Osteoblast (primary cell): ENCODE measurements around the gene VAV3. TPM values are rescaled to one million over a fixed set of nuclear protein-coding genes. Genes with fewer than 3 reads are reported as not detected.

Source experiments
- DNase-seq: peaks from one replicate; pipeline ENCODE4 v3.0.0; 2011; ENCODE audit warnings: low spot score, mixed read lengths; ENCODE audit not compliant: insufficient read length; ENCODE audit errors: missing footprints
- H2AFZ ChIP-seq: 2 replicates; pipeline ENCODE4 v1.6.0; 2011; ENCODE audit warnings: mild to moderate bottlenecking, low read length
- H3K27ac ChIP-seq: 2 replicates; pipeline ENCODE4 v1.5.1; 2011; ENCODE audit warnings: mild to moderate bottlenecking, low read depth, low read length, moderate library complexity
- H3K27me3 ChIP-seq: 2 replicates; pipeline ENCODE4 v1.6.0; 2012; ENCODE audit warnings: mild to moderate bottlenecking, control low read depth, inconsistent platforms, low read length, moderate library complexity; ENCODE audit not compliant: insufficient read depth
- H3K36me3 ChIP-seq: 2 replicates; pipeline ENCODE4 v1.5.1; 2011; ENCODE audit warnings: mild to moderate bottlenecking, low read length, control low read depth, moderate library complexity; ENCODE audit not compliant: insufficient read depth
- H3K4me1 ChIP-seq: 2 replicates; pipeline ENCODE4 v1.5.1; 2011; ENCODE audit warnings: mild to moderate bottlenecking, low read length, control low read depth, moderate library complexity; ENCODE audit not compliant: insufficient read depth
- H3K4me2 ChIP-seq: 2 replicates; pipeline ENCODE4 v1.6.0; 2011; ENCODE audit warnings: mild to moderate bottlenecking, low read length; ENCODE audit not compliant: insufficient read depth
- H3K4me3 ChIP-seq: fragments of 200-600 bp; sonication (generic); 3 replicates; pipeline ENCODE4 v1.5.1; 2012; ENCODE audit warnings: mild to moderate bottlenecking, low read length, inconsistent platforms; ENCODE audit not compliant: insufficient read depth
- H3K79me2 ChIP-seq: 2 replicates; pipeline ENCODE4 v1.6.0; 2012; ENCODE audit warnings: mild to moderate bottlenecking, low read length, control low read depth, inconsistent platforms; ENCODE audit not compliant: insufficient read depth
- H3K9me3 ChIP-seq: 2 replicates; pipeline ENCODE4 v1.5.1; 2011; ENCODE audit warnings: low read depth, low read length, control low read depth
- H4K20me1 ChIP-seq: 2 replicates; pipeline ENCODE4 v1.6.0; 2012; ENCODE audit warnings: mild to moderate bottlenecking, low read length, control low read depth; ENCODE audit not compliant: insufficient read depth
- CTCF ChIP-seq: IDR thresholded peaks from 2 replicates; pipeline ENCODE4 v1.5.1; 2011; ENCODE audit warnings: mild to moderate bottlenecking, low read depth, low read length, moderate library complexity; ENCODE audit errors: extremely low read depth
- total RNA-seq: library from RNA; depleted of rRNA; stranded (reverse); fragments of >200 nt; gene quantifications from 2 replicates; pipeline ENCODE4 v1.2.3, GENCODE V29; 2012

VAV3 gene
- total RNA-seq, 1 donor, result 0.72 TPM

GRCh38 chr1:107690491-107690890 is 274.5 kb downstream of the VAV3 start:
- Histone ChIP-seq H3K4me2 (no peak overlapping the region), H3K27ac (no peak overlapping the region), H4K20me1 (no peaks in the 10 kb centered on the region), H3K36me3 (no peaks in the 10 kb centered on the region), H3K4me3 (no peak overlapping the region), H3K27me3 (no peaks in the 10 kb centered on the region), H3K9me3 (no peaks in the 10 kb centered on the region), H3K4me1 (no peaks in the 10 kb centered on the region), H3K79me2 (no peaks in the 10 kb centered on the region), H2AFZ (no peak overlapping the region)
- no peak for TF ChIP-seq CTCF
- no peak for DNase-seq

- no peak for TF ChIP-seq CTCF
- Histone ChIP-seq H3K4me2 (no peak overlapping the region), H3K36me3 (no peaks in the 10 kb centered on the region), H3K4me1 (no peaks in the 10 kb centered on the region), H3K4me3 (no peak overlapping the region), H2AFZ (no peak overlapping the region), H3K79me2 (no peaks in the 10 kb centered on the region), H3K9me3 (no peaks in the 10 kb centered on the region), H3K27me3 (no peaks in the 10 kb centered on the region), H4K20me1 (no peaks in the 10 kb centered on the region), H3K27ac (no peak overlapping the region)
- DNase-seq, result no peak
Measured at GRCh38 chr1:107689733-107690132, 275.2 kb downstream of the VAV3 start.

DNA sequence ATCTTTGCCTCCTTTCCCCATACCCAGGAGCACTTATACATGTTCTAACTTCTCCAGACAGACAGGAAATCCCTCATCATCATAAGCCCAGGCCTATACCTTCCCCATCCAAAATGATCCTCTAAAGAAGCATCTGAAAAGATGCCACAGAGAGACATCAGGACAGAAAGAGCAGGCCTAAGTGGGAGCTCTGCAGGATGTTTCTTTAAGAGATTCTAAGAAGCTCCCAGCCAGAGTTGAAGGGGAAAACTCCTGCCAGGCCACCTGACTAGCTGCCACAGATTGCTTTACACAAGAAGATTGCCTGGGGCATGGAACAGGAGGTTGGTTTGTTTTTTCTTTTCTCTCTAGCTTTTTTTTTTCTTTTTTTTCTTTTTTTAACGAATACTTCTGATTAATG is 275.8 kb downstream of the VAV3 start:
- H3K27ac ChIP-seq, result no peak overlapping the region
- no peak for DNase-seq
- no peaks in the 10 kb centered on the region for H3K27me3 ChIP-seq
- no peak overlapping the region for H2AFZ ChIP-seq
- no peaks in the 10 kb centered on the region for H3K9me3 ChIP-seq
- H4K20me1 ChIP-seq, result no peaks in the 10 kb centered on the region
- no peak overlapping the region for H3K4me3 ChIP-seq
- no peak overlapping the region for H3K4me2 ChIP-seq
- no peaks in the 10 kb centered on the region for H3K4me1 ChIP-seq
- no peak for TF ChIP-seq CTCF
- no peaks in the 10 kb centered on the region for H3K36me3 ChIP-seq
- H3K79me2 ChIP-seq, result no peaks in the 10 kb centered on the region

DNA sequence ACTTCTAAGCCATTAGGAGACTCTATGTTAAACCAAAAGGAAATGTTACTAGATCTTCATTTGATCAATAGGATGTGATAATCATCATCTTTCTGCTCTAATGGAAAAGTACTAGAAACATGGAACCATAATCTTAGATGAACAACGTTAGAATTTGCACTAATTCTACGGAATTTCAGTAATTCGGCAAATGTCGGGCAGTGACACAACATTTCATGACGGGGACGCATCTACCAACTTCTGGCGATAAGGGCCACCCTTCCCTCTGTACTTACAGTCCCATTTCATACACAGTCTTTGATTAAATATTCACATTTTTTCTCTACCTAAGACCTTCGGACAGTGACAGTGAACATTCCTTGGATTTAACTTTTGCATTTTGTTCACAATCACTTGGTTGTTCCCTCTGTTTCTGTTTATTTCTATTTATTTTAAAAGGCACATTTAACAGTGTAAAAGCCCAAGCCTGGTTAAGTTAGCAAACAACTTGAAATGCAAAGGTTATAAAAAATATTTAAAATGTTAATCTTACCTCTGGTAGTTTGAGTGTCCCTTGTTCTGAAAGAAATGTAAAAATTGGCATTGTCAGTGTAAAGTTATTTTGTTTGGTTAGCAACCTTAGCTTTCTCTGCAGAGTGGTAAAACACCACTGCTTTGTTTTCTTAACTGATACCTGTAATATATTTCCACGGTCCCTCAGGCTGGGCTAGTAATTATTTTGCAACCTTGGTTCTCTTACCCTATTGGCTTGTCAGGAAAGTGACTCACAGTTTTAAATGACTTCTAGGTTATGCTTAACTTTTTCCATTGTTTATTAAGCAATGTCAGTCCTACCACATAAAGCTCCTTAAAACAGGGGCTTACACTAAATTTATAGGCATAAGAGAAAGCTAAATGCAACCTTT is 276.9 kb downstream of the VAV3 start:
- no peaks in the 10 kb centered on the region for H3K79me2 ChIP-seq
- H3K27ac ChIP-seq, result no peak overlapping the region
- H3K4me3 ChIP-seq, result no peak overlapping the region
- no peaks in the 10 kb centered on the region for H3K36me3 ChIP-seq
- H3K27me3 ChIP-seq, result no peaks in the 10 kb centered on the region
- H3K4me2 ChIP-seq, result no peak overlapping the region
- H2AFZ ChIP-seq, result no peak overlapping the region
- no peak for TF ChIP-seq CTCF
- DNase-seq, result no peak
- no peaks in the 10 kb centered on the region for H3K4me1 ChIP-seq
- no peaks in the 10 kb centered on the region for H3K9me3 ChIP-seq
- H4K20me1 ChIP-seq, result no peaks in the 10 kb centered on the region
